ENCODE measurements around the gene RHBDD1.

Gene RHBDD1

DNA sequence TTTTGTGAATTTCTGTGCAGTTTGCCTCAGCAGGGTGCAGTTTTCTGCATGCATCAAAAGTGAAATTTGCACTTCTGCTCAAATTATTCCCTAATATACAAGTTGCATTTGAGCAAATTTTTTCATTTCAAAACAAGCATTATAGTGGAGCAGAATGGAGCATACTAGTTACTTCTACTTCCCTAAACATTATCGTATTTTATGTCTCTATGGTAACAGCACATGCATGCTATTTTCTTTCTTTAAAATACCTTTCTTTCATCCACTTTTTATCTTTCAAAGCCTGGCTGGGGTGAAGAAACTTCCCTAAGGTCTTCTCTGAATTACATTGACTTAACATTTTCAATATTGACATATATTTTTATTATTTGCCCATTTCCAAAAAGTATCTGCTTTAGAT is 11.2 kb downstream of the RHBDD1 start:
- no peak for DNase-seq

DNA sequence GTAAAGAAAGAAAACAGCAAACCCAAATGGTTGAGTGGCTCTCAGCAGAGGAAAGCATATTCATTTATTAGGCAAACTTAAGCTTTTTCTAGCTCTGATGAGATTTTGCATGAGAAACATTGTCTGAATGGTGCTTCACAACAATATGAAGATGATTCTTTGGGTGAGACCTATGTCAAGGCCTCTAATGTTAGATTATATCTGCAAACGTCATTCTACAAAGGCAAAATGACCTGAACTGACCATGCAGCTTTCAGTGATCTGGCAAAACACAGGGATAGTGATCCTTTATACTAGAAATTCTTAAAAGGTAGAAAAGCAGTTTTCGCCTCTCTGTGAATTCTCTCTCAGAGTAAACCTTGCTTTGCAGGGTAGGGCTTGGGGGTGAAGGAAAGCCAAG is 11.7 kb downstream of the RHBDD1 start:
- DNase-seq, result no peak

DNA sequence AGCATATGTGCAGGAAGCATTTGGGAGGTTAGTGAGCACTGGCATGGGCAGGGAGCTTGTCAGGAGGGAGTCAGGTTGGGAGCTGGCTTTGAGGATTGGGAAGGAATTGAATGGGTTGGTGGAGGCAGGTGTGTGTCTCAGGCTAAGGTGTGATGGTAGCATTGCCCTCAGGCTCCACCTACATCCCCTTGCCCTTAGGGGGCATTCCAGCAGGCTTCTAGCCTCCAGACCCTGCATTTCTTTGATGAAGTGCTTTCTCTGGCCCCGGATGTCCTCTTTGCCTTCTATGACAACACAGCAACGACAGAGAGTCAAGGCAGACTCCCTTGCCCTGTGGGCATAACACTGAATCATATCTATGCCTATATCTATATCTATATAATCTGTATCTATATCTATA is 13.5 kb downstream of the RHBDD1 start:
- DNase-seq, result no peak

DNA sequence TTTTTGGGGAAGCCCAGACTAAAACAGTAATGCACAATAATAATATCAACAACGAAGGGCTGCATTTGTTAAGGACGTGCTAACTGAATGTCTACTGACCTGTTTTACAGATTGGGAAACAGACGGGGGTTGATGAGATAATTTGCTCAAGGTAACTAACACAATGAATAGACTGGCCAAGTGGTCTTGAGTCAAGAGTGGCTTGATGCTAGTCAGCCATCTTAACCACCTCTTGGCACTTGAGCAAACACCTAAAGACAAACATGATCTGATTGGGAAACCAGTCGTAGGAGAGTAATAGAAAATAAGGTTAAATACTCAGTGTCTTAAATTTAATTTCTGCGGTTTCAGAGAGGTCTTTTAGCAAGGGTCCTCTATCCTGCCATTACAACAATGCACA is 14.2 kb downstream of the RHBDD1 start:
- DNase-seq, result no peak

DNA sequence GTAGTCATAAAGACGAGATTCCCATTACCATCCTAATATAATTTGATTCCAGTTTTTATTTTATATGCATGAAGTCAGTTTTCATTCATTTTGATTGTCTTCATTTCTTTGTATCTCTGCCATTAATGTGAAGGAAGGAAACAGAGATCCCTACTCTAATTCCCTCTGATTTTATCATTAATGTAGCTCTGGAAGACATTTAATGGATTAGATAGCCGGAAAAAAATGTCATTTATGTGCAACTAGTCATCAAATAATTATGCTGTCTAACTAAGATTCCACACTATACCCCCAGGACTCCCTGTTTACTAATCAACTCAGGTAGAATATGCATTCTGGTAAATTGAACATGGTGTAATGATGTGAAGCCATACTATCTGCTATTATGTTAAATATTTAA is 19.9 kb downstream of the RHBDD1 start:
- no peak for DNase-seq

DNA sequence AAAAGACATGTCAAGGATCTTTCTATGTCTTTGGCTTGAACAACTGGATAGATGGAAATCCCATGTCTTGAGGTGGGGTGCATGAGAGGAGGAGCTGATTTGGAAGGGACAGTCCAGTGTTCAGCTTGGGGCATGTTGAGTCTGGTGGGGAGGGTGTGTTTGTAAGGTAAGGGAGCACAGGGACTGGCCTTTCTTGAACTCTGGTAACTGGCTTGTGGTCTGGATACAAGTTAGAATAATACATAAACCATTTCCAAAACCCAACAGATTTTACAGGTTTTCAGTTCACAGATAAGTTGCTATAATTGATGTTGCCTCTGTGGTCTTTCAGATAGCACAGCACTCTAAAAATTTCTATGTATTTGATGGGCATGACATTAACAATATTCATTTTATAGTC is 24.2 kb downstream of the RHBDD1 start:
- DNase-seq, result no peak

DNA sequence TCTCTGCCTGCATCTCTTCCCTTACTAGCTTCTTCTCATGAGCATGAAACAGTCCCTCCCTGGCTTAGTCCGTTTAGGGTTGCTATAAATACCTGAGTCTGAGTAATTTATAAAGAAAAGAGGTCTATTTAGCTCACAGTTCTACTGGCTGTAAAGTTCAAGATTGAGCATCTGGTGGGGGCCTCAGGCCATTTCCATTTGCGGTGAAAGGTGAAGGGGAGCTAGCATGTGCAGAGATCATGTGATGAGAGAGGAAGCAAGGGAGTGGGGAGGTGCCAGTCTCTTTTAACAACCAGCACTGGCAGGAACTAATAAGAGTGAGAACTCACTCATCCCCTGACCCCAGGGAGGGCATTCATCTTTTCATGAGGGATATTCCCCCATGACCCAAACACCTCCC is 26.8 kb downstream of the RHBDD1 start:
- DNase-seq, result no peak

DNA sequence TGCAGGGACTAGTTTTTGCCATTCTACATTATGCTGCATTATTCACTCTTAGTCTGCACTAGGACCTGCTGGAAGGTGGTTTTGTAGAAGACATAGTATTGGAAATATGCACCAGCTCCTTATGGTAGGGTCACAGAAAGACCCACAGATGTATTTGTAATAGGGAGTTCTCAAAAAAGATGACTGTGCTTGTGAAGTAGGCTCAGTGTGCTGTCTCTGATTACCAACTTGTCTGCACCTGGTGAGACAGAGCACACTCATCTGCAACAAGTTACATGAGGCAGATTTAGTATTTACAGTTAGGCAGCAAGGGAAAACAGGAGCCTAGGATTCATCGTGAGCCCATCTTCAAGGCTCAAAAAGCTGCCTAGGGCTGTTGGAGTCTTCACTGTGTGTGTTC is 29.4 kb downstream of the RHBDD1 start:
- DNase-seq, result no peak

DNA sequence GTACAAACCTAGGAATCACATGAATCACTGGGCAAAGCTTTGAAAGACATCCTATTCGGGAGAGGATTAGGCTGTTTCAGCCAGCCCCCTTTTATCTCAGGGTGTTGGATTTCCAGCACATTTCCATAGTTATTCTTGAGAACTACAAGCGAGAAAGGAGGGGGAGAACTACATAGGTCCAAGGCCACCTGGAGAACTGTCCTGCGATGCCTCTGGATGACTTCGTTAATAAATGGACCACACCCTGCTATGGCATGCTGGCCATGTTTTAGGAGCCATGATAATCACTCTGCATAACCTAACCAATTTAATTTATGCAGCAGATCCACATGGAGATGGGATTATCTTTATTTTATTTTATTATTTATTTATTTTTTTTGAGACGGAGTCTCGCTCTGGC is 29.9 kb downstream of the RHBDD1 start:
- DNase-seq, result no peak

DNA sequence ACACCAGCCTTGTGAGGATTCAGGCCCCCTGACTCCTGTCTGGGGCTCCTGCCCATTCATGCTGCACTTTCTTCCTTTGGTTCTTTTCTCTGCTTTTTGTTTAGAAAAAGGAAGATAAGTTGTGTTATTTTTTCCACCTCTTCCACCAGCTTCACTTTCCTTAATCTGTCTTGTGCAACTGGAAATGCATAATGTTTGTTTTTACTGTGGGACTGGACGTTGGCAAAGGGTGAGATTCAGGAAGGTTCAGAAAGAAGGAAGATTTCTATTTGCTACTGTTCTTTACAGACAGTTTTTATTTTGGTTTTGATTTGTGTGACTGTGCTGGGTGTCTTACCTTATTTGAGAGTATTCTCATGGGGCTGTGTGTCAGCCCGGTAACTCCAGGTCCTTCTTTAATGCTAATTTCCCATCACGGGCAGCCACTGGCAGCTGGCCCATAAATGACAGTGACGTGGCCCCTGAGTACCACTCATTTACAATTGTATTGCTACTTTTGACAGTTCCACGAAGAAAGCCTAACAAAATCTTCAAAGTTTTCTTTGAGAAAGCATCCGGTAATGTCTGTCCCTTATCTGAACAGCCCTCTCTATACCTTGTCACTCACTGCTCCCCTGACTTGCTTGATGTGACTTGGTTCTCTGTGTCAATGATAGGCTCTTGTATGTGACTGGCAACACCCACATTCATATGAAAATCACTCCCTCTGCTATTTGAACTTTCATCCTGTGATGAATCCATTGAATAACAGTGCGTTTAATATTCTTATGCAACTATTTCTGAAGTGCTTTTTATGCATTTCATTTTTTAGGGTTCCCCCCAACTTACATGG is 32.7 kb downstream of the RHBDD1 start:
- no peak for DNase-seq

DNA sequence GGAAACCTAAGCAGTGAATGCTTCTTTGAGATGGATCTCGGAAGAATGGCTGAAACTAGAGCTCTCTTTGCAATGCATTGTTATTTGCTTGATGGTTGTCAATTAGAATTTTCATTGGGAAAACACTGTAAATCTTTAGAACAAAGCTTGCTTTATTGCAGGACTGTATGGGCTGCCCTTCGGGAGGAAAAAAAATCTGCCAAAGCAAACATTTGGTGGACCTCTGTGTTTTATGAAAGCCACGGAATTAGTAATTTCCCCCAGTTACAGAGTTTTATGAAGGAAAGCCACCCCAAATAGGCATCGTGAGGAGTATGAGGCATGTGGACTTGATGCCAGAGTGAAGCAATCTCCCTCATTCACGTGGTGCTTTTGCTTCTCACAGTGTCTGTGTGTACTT is 33.5 kb downstream of the RHBDD1 start:
- no peak for DNase-seq

DNA sequence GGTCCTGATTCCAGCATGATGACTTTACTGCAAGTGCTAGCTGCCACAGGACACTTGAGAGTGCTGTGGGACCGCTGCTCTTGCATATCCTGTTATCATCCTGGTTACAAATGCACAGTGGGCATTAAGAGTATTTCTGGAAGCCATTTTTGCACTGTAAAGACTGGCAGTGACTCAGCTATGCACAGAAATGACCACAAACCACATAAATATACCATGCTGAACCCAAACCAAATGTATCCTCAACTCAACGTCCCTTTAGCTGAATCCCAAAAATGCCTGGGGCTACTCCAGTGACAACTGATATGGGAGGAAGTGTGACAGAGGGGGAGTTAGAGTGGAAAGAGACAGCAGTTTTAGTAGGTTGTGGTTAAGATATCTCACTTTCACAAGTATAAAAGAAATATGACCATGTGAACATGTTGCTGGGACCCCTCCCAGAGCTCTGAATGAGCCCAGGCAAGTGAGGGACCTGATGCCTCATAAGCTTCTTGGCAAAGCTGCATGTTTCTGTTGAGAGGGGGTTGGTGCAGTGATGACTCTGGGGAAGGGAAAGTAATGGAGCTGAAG is 37.3 kb downstream of the RHBDD1 start:
- DNase-seq, result no peak

DNA sequence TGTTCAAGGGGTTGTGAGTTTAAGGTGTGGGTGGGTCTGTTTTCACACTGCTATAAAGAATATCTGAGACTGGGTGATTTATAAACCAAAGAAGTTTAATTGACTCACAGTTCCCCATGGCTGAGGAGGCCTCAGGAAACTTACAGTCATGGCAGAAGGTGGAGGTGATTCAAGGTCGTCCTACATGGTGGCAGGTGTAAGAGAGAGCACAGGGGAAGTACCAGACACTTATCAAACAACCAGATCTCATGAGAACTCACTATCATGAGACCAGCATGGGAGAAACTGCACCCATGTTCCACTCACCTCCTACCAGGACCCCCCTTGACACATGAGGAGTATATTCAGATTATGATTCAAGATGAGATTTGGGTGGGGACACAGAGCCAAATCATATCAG is 38.0 kb downstream of the RHBDD1 start:
- DNase-seq, result no peak

DNA sequence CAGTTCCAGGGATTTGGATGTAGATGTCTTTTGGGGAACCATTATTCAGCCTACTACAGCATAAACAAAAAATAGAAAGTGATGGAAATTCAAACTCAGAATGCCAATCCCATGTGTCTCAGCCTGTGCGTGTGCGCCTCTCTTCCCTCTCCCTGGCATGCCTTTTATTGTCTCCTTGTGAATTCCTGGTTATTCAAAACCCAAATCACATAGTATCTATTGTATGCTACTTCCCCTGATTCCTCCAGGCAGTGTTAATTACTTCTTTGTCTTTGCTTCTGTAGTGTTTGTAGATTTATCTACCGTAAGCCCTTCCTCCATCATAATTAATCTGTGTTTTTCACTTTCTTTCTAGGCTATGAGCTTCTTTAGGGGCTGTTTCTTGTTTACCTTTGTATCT is 38.9 kb downstream of the RHBDD1 start:
- DNase-seq, result no peak

DNA sequence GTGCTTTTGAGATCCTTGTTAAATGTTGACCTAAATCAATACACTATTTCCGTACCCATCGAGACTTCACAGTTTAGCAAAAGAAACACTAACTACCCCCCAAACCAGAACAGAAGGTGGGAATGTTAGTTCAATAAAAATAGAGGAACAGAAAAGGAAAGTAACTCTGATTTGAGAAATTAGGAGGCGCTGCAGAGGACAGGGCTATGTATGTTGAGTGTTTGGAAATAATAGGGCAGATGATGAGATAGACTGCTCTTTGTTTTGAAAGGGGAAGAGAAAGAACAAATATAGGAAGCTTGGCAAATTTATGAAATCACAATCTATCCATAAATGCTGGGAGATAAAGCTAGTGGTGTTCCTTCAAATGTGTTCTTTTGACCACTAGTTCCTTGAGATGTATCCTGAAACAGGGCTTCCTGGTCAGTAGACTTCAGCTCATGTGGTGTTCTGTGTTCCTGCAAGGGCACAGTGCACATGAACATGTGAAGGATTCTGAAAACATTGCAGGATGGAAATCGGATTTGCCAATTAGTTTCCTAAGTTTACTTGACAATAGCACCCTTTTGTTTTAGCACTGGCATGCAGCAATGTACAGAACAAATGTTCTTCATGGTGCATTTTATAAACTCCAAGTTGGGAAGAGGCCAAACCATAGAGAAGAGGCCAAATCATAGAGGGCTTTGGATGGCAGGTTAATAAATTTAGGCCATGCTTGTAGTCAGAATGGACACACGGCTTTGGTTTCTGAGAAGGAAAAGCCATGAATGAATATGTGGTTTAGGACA is 39.8 kb downstream of the RHBDD1 start:
- no peak for DNase-seq

DNA sequence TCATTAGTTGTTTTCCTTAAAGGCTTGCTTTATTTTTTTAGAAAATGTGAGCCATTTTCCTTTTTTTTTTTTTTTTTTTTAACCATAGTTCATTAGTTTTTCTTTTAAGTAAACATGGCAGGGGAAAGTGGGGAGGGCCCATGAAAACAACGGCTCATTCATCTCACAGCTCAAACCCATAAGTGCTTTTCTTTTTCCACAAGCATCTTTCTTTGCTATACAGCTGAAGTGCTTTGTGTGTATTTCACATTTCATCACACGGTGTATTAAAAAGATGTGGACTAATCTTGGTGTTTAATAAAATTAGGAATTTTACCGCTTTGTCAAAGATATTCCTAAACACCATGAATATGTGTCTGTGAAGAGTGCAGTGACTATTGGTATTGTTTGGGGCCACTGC is 41.6 kb downstream of the RHBDD1 start:
- no peak for DNase-seq

DNA sequence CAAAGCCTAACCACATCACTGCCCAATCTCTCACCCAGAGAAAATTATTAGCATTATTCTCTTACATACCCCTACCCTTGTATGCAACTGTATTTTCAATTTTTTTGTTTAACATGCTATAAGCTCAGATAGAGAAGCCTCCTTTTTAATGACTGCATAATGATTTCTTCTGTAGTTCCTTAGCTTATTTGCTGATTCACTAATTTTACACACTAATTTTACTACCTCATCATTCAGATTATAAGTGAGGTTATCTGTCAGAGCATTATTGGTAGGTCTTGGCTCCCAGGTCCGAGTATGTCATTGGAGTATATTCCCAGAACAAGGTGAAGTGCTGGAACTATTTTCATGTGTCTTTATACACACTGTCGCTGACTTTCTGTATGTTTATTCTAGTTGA is 45.4 kb downstream of the RHBDD1 start:
- DNase-seq, result no peak

DNA sequence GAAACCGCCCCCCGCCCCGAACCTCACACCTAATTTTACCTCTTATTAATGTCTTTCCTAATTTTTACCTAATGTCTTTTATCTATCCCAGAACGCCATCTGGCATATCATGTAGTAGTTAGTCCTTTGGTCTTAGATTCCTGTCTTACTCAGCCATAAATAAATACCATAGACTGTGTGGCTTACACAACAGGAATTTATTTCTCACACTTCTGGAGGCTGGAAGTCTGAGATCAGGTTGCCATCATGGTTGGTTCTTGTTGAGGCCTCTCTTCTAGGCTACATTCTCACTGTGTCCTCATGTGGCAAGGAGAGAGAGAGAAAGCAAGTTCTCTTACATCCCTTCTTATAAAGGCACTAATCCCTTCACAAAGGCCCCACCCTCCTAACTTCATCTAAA is 46.8 kb downstream of the RHBDD1 start:
- DNase-seq, result no peak

DNA sequence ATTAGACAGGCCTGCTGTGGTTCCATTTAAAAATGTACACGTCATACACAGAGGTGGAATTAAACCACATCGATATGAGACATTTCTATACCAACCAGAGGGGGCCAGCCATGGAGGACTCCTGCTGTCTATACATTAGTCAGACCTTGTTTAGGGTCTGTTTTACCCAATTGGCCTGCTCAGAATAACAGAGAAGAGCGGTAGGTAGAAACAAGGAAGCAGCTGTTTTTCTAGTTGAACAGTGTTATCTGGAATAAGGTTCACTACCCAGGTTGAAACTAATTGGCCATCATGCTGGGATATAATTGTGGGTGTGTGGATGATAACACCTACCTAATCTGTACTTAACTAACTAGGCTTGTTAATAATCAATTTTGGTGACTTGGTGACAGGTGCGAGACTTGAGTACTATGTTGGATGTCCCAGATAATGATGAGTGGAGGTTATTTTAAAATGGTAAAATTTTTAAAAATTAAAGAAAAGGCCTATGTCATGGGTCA is 47.5 kb downstream of the RHBDD1 start:
- DNase-seq, result no peak

DNA sequence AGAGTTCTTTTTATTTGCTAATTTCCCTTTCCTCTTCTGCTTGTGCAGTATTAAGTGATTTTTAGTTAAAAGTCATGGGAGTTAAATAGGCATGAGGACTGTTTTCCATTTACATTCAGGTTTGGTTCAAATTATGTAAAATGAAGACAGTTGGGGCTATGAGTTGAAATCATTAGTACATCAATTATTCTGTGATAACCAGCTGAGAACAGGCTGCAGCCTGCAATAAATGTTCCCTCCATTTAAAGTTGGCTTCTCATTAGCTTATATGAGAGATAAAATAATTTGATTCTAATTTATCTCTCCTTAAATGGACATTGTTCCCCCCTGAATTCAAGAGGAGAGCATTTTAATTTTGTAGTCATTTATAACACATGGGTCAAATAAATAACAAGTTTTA is 48.3 kb downstream of the RHBDD1 start:
- no peak for DNase-seq

DNA sequence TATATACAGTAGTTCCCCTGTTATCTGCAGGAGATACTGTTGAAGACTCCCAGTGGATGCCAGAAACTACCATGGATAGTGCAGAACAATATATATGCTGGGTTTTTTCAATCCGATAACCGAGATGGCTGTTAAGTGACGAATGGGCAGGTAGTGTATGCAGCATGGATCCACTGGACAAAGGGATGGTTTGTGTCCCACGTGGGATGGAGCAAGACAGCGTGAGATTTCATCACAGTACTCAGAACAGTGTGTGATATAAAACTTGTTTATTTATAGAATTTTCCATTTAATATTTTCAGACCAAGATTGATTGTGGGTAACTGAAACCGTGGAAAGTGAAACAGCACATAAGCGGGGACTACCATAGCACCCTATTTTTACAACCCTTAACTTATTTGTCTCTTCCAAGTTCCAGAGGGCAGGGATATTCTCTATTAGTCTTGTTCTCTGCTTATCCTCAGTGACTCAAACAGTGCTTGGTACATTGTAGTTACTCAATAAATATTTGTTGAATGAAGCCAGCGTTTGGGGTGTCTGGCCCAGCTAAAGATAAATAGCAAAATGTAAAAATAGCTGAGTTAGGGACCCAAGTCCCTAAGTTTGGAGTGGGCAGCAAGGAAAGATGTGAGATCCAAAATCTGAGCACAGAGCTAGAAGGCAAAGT is 50.0 kb downstream of the RHBDD1 start:
- DNase-seq, result no peak

DNA sequence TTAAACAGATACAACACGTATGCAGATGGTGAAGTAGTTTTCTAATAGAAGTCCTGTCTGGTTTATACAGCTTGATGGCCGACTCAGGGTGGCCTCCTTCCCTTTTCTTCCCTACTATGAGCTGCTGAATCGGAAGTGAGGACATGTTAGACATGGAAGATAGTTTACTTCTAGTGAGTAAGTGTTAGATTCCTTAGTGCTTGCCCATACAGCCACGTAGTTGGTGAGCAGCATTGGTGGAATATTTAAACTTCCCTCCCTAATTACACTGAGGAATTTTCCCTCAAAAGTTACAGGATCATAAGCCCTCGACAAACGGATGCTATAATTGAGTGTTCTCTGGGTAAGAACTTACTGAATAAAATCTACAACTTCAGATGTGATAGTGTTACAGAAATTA is 52.1 kb downstream of the RHBDD1 start:
- no peak for DNase-seq

DNA sequence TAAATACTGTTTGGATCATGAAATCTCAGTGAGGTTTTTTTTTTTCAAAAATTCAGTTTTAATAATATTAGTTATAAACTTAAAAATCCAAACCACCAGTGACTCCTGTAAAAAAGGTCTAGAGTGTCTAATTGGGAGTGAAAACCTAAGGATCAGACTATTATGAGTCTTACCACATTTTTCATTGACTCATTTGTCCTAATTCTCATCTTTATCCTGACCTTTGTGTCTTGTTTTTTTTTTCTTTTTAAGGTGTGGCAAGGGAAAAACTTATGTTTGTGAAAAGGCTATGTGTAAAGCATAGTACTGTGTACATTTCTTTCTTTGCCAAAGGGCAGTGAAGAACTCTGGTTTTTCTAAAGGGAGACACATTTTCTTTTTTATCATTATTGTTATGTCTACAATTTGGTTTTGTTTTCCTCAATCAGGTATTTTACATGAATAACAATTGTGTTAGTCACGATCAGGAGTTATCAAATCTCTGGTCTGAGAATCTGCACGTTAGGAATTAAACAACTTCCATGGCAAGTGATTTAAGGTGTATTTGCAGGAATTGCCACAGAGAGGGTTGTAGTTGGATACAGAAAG is 52.6 kb downstream of the RHBDD1 start:
- DNase-seq, result no peak
